ENCODE results near the gene RBM19. TPM values are rescaled to one million over a fixed set of nuclear protein-coding genes. Genes with fewer than 3 reads are reported as not detected.
"Not testable (repeated sequence)": the region's sequence is repeated elsewhere in the genome, so short reads cannot be mapped to it uniquely, and the experiment has no call there.

RBM19 gene
- total RNA-seq, 2 donors from 2014 or later = 15.3 to 15.6 TPM

DNA sequence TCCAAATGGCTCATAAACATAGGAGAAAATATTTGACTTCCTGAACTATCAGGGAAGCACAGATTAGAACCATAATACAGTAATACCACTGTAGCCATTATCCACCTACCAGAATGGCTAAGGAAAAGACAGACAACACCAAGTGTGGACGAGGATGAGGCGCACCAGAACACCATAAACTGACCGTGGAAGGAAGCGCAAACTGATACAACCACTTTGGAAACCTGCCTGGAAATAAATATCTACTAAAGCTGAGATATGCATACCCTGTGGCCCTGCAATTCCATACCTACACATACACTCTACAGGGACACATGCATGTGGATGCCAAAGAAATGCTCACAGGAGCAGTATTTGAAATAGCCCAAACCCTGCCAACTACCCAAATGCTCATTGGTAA is 60.3 kb downstream of the RBM19 start:
- H3K27ac ChIP-seq = no peak overlapping the region
- H3K4me3 ChIP-seq = no peak overlapping the region
- no peaks in the 10 kb centered on the region for H3K27me3 ChIP-seq
- no peak for DNase-seq (ENCODE audit: low spot score)
- TF ChIP-seq, protein P1, sequence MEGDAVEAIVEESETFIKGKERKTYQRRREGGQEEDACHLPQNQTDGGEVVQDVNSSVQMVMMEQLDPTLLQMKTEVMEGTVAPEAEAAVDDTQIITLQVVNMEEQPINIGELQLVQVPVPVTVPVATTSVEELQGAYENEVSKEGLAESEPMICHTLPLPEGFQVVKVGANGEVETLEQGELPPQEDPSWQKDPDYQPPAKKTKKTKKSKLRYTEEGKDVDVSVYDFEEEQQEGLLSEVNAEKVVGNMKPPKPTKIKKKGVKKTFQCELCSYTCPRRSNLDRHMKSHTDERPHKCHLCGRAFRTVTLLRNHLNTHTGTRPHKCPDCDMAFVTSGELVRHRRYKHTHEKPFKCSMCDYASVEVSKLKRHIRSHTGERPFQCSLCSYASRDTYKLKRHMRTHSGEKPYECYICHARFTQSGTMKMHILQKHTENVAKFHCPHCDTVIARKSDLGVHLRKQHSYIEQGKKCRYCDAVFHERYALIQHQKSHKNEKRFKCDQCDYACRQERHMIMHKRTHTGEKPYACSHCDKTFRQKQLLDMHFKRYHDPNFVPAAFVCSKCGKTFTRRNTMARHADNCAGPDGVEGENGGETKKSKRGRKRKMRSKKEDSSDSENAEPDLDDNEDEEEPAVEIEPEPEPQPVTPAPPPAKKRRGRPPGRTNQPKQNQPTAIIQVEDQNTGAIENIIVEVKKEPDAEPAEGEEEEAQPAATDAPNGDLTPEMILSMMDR (IDR thresholded peaks at IDR 0.05) = no peak
- no peaks in the 10 kb centered on the region for H3K9me3 ChIP-seq
- peaks cover 2% of the 10 kb centered on the region for H3K36me3 ChIP-seq
- peaks cover 0 to 5% of the 10 kb centered on the region in 2 donors for H3K4me1 ChIP-seq

DNA sequence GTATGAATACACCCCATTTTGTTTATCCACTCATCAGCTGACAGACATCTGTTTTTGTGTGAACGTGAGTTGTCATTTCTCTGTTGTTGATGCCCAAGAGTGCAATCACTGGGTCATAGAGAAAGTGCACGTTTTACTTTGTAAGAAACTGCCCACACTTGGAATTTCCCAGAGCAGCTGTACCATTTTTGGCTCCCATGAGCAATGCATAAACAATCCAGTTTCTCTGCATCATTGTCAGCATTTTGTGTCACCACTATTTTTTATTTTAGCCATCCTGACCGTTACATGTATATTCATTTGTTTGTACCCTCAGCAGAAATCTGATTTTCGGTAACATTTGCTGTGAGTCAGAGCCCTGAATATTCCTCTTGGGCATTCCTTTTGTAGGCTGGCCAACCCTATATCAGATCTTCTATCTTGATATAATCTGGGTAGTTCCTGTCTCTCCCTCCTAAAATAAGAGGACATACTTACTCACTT is 62.7 kb downstream of the RBM19 start:
- no peak for DNase-seq (ENCODE audit: low spot score)
- TF ChIP-seq, protein P1 (IDR thresholded peaks at IDR 0.05) = no peak
- H3K4me3 ChIP-seq = no peak overlapping the region
- no peak overlapping the region for H3K27ac ChIP-seq
- no peaks in the 10 kb centered on the region for H3K36me3 ChIP-seq
- peaks cover 0 to 11% of the 10 kb centered on the region in 2 donors for H3K4me1 ChIP-seq
- H3K27me3 ChIP-seq = no peaks in the 10 kb centered on the region
- no peaks in the 10 kb centered on the region for H3K9me3 ChIP-seq

DNA sequence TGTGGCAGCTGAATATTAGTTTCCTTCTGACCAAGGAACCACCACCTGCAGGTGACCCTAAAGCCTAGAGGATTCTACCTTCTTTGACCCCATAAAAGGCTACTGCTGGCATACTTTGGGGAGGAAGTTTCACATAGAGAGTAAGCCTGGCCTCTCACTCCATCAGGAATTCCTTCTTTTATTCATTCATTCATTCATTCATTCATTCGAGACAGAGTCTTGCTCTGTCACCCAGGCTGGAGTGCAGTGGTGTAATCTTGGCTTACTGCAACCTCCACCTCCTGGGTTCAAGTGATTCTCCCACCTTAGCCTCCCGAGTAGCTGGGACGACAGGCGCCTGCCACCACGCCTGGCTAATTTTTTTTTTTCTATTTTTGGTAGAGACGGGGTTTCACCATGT is 64.8 kb downstream of the RBM19 start:
- DNase-seq (ENCODE audit: low spot score); H3K4me3 ChIP-seq; H3K27me3 ChIP-seq; H3K36me3 ChIP-seq; H3K9me3 ChIP-seq; H3K27ac ChIP-seq: not testable (repeated sequence)
- H3K4me1 ChIP-seq = peaks cover 0 to 11% of the 10 kb centered on the region in 2 donors

DNA sequence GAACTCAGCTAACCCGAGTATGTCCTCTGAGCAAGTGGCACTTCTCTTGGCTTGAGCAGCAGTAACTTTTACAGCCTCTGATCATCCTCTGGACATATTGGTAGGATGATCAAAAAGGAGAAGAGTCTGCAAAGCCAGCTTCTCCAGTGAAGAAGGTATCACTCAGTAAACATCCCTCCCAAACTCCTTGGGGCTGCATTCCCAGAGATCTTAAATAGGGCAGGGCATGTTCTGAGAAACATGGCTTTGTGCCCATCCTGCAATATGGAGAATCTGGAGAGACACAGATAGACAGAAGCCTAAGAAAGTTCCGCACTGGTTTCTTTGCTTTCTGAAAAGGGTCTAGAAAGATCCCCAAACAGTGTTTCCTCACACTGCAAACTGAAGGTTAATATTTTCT is 65.4 kb downstream of the RBM19 start:
- H3K9me3 ChIP-seq = no peaks in the 10 kb centered on the region
- TF ChIP-seq, protein P1 (IDR thresholded peaks at IDR 0.05) = no peak
- no peak overlapping the region for H3K27ac ChIP-seq
- H3K36me3 ChIP-seq = no peaks in the 10 kb centered on the region
- H3K27me3 ChIP-seq = no peaks in the 10 kb centered on the region
- no peak for DNase-seq (ENCODE audit: low spot score)
- no peak overlapping the region for H3K4me3 ChIP-seq
- H3K4me1 ChIP-seq = peaks cover 0 to 11% of the 10 kb centered on the region in 2 donors

DNA sequence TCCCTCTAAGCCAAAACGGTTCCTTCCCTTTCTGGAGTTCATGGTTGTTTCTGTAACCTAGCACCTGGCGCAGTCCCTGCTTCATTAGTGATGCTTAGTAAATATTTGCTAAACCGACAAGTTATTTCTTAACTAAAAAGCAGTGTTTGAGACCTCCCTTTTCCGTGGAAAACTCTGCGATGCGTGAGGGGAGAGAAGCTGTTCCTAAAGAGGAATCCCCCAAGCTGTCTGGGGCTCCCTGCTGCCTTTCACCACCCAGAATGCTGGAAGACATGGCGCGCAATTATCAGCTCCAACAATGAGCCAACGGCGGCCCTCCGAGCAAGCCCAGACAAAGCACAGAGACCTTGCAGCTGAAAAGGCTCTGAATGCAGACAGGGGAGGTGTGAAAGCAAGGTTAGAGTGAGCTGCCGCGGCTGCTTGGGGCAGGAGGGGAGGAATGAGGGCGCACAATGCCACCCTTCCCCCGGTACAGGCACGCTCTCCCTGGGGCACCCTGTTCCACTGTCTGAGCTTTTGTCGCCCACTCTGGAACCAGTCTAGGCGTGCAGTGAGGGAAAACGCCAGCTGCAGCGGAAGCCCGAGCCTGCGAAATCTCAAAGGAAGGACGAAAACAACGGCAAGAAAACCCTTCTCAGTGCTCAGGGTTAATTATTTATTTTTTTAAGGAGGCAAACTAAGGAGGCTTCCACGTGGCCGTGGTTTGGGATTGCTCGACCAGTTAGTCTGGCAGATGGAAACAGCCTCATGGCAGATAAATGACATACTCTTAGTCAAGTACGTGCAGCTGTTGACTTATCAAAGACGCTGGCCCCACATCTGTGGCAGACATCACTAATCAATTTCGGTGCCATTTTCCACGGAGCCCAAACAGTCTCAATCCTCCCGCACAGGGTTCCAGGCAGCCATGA is 66.3 kb downstream of the RBM19 start:
- no peaks in the 10 kb centered on the region for H3K36me3 ChIP-seq
- H3K4me1 ChIP-seq = peaks cover 0 to 11% of the 10 kb centered on the region in 2 donors
- no peak overlapping the region for H3K27ac ChIP-seq
- H3K9me3 ChIP-seq = no peaks in the 10 kb centered on the region
- no peak overlapping the region for H3K4me3 ChIP-seq
- no peak for DNase-seq (ENCODE audit: low spot score)
- TF ChIP-seq, protein P1 (IDR thresholded peaks at IDR 0.05) = no peak
- H3K27me3 ChIP-seq = no peaks in the 10 kb centered on the region

DNA sequence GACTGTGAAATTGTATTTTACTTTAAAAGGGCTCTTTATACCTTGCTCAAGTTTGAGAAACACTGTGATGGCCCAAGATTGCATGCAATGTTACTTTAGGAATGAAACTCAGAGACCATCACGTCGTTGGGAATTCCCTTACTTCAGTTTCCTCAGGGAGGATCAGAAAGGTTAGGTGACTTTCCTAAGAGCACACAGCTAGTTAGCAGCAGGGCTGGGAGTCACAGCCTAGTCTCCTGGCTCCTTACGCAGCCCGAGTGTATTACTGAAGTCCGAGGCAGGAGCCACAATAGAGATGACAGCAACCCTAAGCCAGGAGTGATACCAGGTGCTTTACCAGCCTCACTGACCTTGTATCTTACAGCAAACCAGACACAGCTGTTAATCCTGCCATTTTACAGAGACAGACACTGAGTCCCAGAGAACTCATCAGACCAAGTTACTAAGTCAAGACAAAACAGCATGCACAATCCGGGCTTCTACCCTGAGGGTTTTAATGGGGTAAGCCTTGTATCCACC is 67.0 kb downstream of the RBM19 start:
- Histone ChIP-seq H3K4me1 (peaks cover 0 to 11% of the 10 kb centered on the region in 2 donors), H3K27ac (no peak overlapping the region), H3K27me3 (no peaks in the 10 kb centered on the region), H3K9me3 (no peaks in the 10 kb centered on the region), H3K36me3 (no peaks in the 10 kb centered on the region), H3K4me3 (no peak overlapping the region)
- TF ChIP-seq, protein P1 (IDR thresholded peaks at IDR 0.05) = no peak
- no peak for DNase-seq (ENCODE audit: low spot score)

Measured in right atrium auricular region (tissue), 2 donors.